Panc1 (cell line): ENCODE measurements around the gene RIC1. TPM values are rescaled to one million over a fixed set of nuclear protein-coding genes. Genes with fewer than 3 reads are reported as not detected.
"Not testable (repeated sequence)": the region's sequence is repeated elsewhere in the genome, so short reads cannot be mapped to it uniquely, and the experiment has no call there.

Experiments
- ATAC-seq: fragments of 200-7000 bp; cut with Tn5 transposase; 2 replicates; pipeline ENCODE4 v1.9.1; 2020; ENCODE audit warnings: mild to moderate bottlenecking, moderate library complexity
- BruUV-seq: library from RNA; stranded (reverse); fragments of 400-500 nt; replicated peaks from 2 replicates; lab custom pipeline; 2021; lab: Mats Ljungman, UMichigan
- CTCF ChIA-PET: fragments of 300-600 bp; sonication (Branson Sonifier 250); formaldehyde crosslinking; loops from one replicate; lab custom pipeline; 2022; ENCODE audit warnings: antibody characterized with exemption; lab: Charles Lee
- POLR2A ChIA-PET: fragments of 300-600 bp; sonication (Branson Sonifier 250); formaldehyde crosslinking; loops from one replicate; lab custom pipeline; 2022; ENCODE audit warnings: antibody characterized with exemption; lab: Charles Lee
- DNase-seq: peaks from one replicate; pipeline ENCODE4 v3.0.0-alpha.2; 2010; ENCODE audit warnings: low read depth, low spot score
- H3K27ac ChIP-seq: 2 replicates; pipeline ENCODE4 v1.5.1; 2011; ENCODE audit warnings: mild to moderate bottlenecking, low read length, inconsistent platforms
- H3K27me3 ChIP-seq: fragments of 200-500 bp; sonication (Bioruptor generic); 2 replicates; pipeline ENCODE4 v1.6.0; 2014; ENCODE audit warnings: low read length, inconsistent platforms; ENCODE audit not compliant: control insufficient read depth, insufficient read depth
- H3K36me3 ChIP-seq: fragments of 200-500 bp; sonication (Bioruptor generic); 2 replicates; pipeline ENCODE4 v1.5.1; 2014; ENCODE audit warnings: inconsistent platforms, mild to moderate bottlenecking, low read length, moderate library complexity; ENCODE audit not compliant: control insufficient read depth, insufficient read depth
- H3K4me1 ChIP-seq: 2 replicates; pipeline ENCODE4 v1.5.1; 2011; ENCODE audit warnings: inconsistent platforms, mild to moderate bottlenecking, low read length, moderate library complexity; ENCODE audit not compliant: control insufficient read depth, insufficient read depth
- H3K4me3 ChIP-seq, 2 experiments: 2 replicates each; pipeline ENCODE4 v1.5.1; 2011 to 2012; ENCODE audit warnings: low read depth in 2 of 2, low read length in 2 of 2, mild to moderate bottlenecking in 2 of 2, inconsistent platforms in 1 of 2, moderate library complexity in 1 of 2
- H3K9me3 ChIP-seq: fragments of 200-500 bp; sonication (Bioruptor generic); 2 replicates; pipeline ENCODE4 v1.5.1; 2014; ENCODE audit warnings: low read depth, mild to moderate bottlenecking, inconsistent platforms, low read length, moderate library complexity; ENCODE audit not compliant: control insufficient read depth, insufficient read depth
- CTCF ChIP-seq: fragments of 450-650 bp; IDR thresholded peaks from 2 replicates; pipeline ENCODE4 v1.5.1; 2017; ENCODE audit warnings: mild to moderate bottlenecking
- POLR2AphosphoS5 ChIP-seq: IDR thresholded peaks from 2 replicates; pipeline ENCODE4 v1.6.1; 2012; ENCODE audit warnings: mild to moderate bottlenecking, low read depth, low read length, moderate library complexity
- REST ChIP-seq, 2 experiments: IDR thresholded peaks; 2 replicates each; pipeline ENCODE4 v1.6.1; 2011 to 2012; ENCODE audit warnings: low read depth in 2 of 2, control low read depth in 1 of 2, low read length in 1 of 2, mild to moderate bottlenecking in 1 of 2, moderate library complexity in 1 of 2; ENCODE audit not compliant: insufficient read depth in 1 of 2
- SIN3A ChIP-seq: IDR thresholded peaks from 2 replicates; pipeline ENCODE4 v1.6.1; 2012; ENCODE audit warnings: low read depth, mild to moderate bottlenecking, low read length, moderate library complexity, borderline replicate concordance; ENCODE audit not compliant: insufficient read depth
- TCF7L2 ChIP-seq: IDR thresholded peaks from 2 replicates; pipeline ENCODE4 v1.6.1; 2011; ENCODE audit warnings: mild to moderate bottlenecking, low read depth, low read length, inconsistent platforms
- in situ Hi-C: cut with HindIII; loops from 2 replicates; pipeline ENCODE4 v1.10.0; 2016; ENCODE audit warnings: low sequenced_read_pairs, low pct_unique_long_range_greater_than_20kb
- intact Hi-C: fragments of 100-400 bp; cut with micrococcal nuclease; formaldehyde crosslinking; loops from one replicate; pipeline ENCODE4 v1.10.0; 2022; ENCODE audit not compliant: unreplicated experiment
- total RNA-seq: library from RNA; stranded (reverse); gene quantifications from one replicate; pipeline ENCODE4 v1.2.1, GENCODE V29; 2021; ENCODE audit not compliant: unreplicated experiment

Gene RIC1
- total RNA-seq, 1 experiment from 2014 or later = 7.0 TPM

GRCh38 chr9:5579881-5580280 lies 49.0 kb upstream of the RIC1 start:
- no TSS peak for BruUV-seq
- CTCF ChIA-PET = no interaction called here

GRCh38 chr9:5580650-5581049 lies 48.3 kb upstream of the RIC1 start:
- CTCF ChIA-PET = no interaction called here
- DNase-seq (no peak), ATAC-seq (no peak)
- in situ Hi-C loops = no loop called here
- H3K9me3 ChIP-seq = no peaks in the 10 kb centered on the region
- no peaks in the 10 kb centered on the region for H3K27me3 ChIP-seq
- no TSS peak for BruUV-seq
- no peak overlapping the region for H3K4me3 ChIP-seq
- no peak for TF ChIP-seq POLR2AphosphoS5
- no peak for TF ChIP-seq CTCF
- no peak for TF ChIP-seq REST (IDR thresholded peaks at IDR 0.05; ENCODE audit: insufficient read depth in 1 of 2, low read depth in 2 of 2, low read length in 1 of 2)
- TF ChIP-seq TCF7L2 = no peak
- no peak for TF ChIP-seq SIN3A
- H3K27ac ChIP-seq = no peak overlapping the region
- intact Hi-C loops = no loop called here
- no peaks in the 10 kb centered on the region for H3K36me3 ChIP-seq
- POLR2A ChIA-PET = no interaction called here
- no peaks in the 10 kb centered on the region for H3K4me1 ChIP-seq

More at GRCh38 chr9:5579881-5580280, 49.0 kb upstream of the RIC1 start:
- intact Hi-C loops (no loop called here), in situ Hi-C loops (no loop called here)
- Histone ChIP-seq H3K9me3 (no peaks in the 10 kb centered on the region), H3K4me3 (no peak overlapping the region), H3K4me1 (no peaks in the 10 kb centered on the region), H3K36me3 (no peaks in the 10 kb centered on the region), H3K27me3 (no peaks in the 10 kb centered on the region), H3K27ac (no peak overlapping the region)
- no peak for DNase-seq
- no peak for ATAC-seq
- no peak for TF ChIP-seq SIN3A
- no peak for TF ChIP-seq TCF7L2
- TF ChIP-seq CTCF = no peak
- no peak for TF ChIP-seq POLR2AphosphoS5
- no peak for TF ChIP-seq REST (IDR thresholded peaks at IDR 0.05; ENCODE audit: insufficient read depth in 1 of 2, low read depth in 2 of 2, low read length in 1 of 2)
- POLR2A ChIA-PET = no interaction called here

GRCh38 chr9:5581706-5582105 lies 47.2 kb upstream of the RIC1 start:
- H3K27me3 ChIP-seq, BruUV-seq, H3K27ac ChIP-seq, H3K4me3 ChIP-seq, DNase-seq, intact Hi-C loops, H3K9me3 ChIP-seq, ATAC-seq, H3K36me3 ChIP-seq, POLR2A ChIA-PET, CTCF ChIA-PET, H3K4me1 ChIP-seq, in situ Hi-C loops: not testable (repeated sequence)
